Peyer's patch (tissue), 4 donors: ENCODE measurements around the gene SERTAD1.
"Not testable (repeated sequence)": the region's sequence is repeated elsewhere in the genome, so short reads cannot be mapped to it uniquely, and the experiment has no call there.

Experiments
- POLR2A ChIP-seq, 2 donors: fragments of 450-650 bp; IDR thresholded peaks; one replicate each; pipeline ENCODE4 v1.5.1; 2017; ENCODE audit warnings: antibody characterized with exemption in 2 of 2, mild to moderate bottlenecking in 2 of 2, moderate library complexity in 2 of 2
- TF ChIP-seq, protein P1 (sequence below), 6 experiments: fragments of 450-650 bp in 4 of 6; fragments of 200-600 bp in 2 of 6; sonication (generic) in 1 of 6; IDR thresholded peaks; one replicate each; pipeline ENCODE4 v1.5.1; 2017 to 2019; ENCODE audit warnings: antibody characterized with exemption in 6 of 6, mild to moderate bottlenecking in 3 of 6, moderate library complexity in 1 of 6

DNA sequence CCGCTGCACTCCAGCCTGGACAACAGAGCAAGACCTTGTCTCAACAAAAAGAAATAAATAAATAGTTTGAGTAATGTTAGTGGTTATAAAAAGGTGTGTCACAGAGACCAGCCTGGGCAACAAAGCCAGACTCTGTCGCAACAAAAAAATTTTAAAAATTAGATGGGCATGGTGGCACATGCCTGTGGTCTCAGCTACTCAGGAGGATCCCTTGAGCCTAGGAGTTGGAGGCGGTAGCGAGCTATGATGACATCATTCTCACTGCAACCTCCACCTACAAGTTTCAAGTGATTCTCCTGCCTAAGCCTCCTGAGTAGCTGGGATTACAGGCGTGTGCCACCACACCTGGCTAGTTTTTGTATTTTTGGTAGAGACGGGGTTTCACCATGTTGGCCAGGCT lies 28.2 kb upstream of the SERTAD1 start:
- TF ChIP-seq, protein P1, sequence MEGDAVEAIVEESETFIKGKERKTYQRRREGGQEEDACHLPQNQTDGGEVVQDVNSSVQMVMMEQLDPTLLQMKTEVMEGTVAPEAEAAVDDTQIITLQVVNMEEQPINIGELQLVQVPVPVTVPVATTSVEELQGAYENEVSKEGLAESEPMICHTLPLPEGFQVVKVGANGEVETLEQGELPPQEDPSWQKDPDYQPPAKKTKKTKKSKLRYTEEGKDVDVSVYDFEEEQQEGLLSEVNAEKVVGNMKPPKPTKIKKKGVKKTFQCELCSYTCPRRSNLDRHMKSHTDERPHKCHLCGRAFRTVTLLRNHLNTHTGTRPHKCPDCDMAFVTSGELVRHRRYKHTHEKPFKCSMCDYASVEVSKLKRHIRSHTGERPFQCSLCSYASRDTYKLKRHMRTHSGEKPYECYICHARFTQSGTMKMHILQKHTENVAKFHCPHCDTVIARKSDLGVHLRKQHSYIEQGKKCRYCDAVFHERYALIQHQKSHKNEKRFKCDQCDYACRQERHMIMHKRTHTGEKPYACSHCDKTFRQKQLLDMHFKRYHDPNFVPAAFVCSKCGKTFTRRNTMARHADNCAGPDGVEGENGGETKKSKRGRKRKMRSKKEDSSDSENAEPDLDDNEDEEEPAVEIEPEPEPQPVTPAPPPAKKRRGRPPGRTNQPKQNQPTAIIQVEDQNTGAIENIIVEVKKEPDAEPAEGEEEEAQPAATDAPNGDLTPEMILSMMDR (IDR thresholded peaks at IDR 0.05): not testable (repeated sequence)
- TF ChIP-seq POLR2A (IDR thresholded peaks at IDR 0.05): not testable (repeated sequence)
